Peyer's patch (tissue), 4 donors: Measurements from ENCODE around the gene MAP3K9.

Experiments used
- CTCF ChIP-seq, 6 experiments: fragments of 450-650 bp in 4 of 6; fragments of 200-600 bp in 2 of 6; sonication (generic) in 1 of 6; IDR thresholded peaks; one replicate each; pipeline ENCODE4 v1.5.1; 2017 to 2019; ENCODE audit warnings: antibody characterized with exemption in 6 of 6, mild to moderate bottlenecking in 3 of 6, moderate library complexity in 1 of 6
- POLR2A ChIP-seq, 2 donors: fragments of 450-650 bp; IDR thresholded peaks; one replicate each; pipeline ENCODE4 v1.5.1; 2017; ENCODE audit warnings: antibody characterized with exemption in 2 of 2, mild to moderate bottlenecking in 2 of 2, moderate library complexity in 2 of 2

- TF ChIP-seq CTCF (IDR thresholded peaks at IDR 0.05), result no peak
- no peak for TF ChIP-seq POLR2A (IDR thresholded peaks at IDR 0.05)
Measured at GRCh38 chr14:70789961-70790360, 19.4 kb downstream of the MAP3K9 start.
